Astrocyte of the cerebellum (primary cell): Measurements from ENCODE around the gene C12orf75.
"Not testable (repeated sequence)": the region's sequence is repeated elsewhere in the genome, so short reads cannot be mapped to it uniquely, and the experiment has no call there.

Experiments used
- DNase-seq: peaks from one replicate; pipeline ENCODE4 v3.0.0-alpha.2; 2011; ENCODE audit warnings: low read depth
- H3K4me3 ChIP-seq: 2 replicates; pipeline ENCODE4 v1.5.1; 2011; ENCODE audit warnings: mild to moderate bottlenecking, low read depth, low read length, moderate library complexity
- CTCF ChIP-seq: IDR thresholded peaks from 2 replicates; pipeline ENCODE4 v1.5.1; 2012; ENCODE audit warnings: low read length, low read depth, moderate library complexity, mild to moderate bottlenecking; ENCODE audit errors: missing control alignments
- in situ Hi-C: cut with HindIII; loops from 2 replicates; pipeline ENCODE4 v1.10.0; 2017; ENCODE audit warnings: low sequenced_read_pairs

C12orf75 gene

GRCh38 chr12:105296116-105297089, 34.1 kb upstream of the C12orf75 start:
- in situ Hi-C loops, result no loop called here
- TF ChIP-seq CTCF, result no peak
- no peak overlapping the region for H3K4me3 ChIP-seq
- no peak for DNase-seq

- H3K4me3 ChIP-seq, result no peak overlapping the region
- no peak for TF ChIP-seq CTCF
- in situ Hi-C loops, result no loop called here
- no peak for DNase-seq
Measured at GRCh38 chr12:105300883-105301282, 29.6 kb upstream of the C12orf75 start.

GRCh38 chr12:105301696-105302095, 28.8 kb upstream of the C12orf75 start:
- no peak for DNase-seq
- in situ Hi-C loops, result no loop called here
- no peak overlapping the region for H3K4me3 ChIP-seq
- TF ChIP-seq CTCF, result no peak

- in situ Hi-C loops, H3K4me3 ChIP-seq, DNase-seq: not testable (repeated sequence)
Measured at GRCh38 chr12:105302986-105303385, 27.5 kb upstream of the C12orf75 start.

GRCh38 chr12:105304626-105305025, 25.9 kb upstream of the C12orf75 start:
- DNase-seq, in situ Hi-C loops: not testable (repeated sequence)

GRCh38 chr12:105307601-105308314, 22.7 kb upstream of the C12orf75 start:
- in situ Hi-C loops, result not testable (repeated sequence)

More at GRCh38 chr12:105304626-105305025, 25.9 kb upstream of the C12orf75 start:
- not testable (repeated sequence) for H3K4me3 ChIP-seq

GRCh38 chr12:105308839-105309238, 21.7 kb upstream of the C12orf75 start:
- DNase-seq, in situ Hi-C loops, H3K4me3 ChIP-seq: not testable (repeated sequence)

More at GRCh38 chr12:105307601-105308314, 22.7 kb upstream of the C12orf75 start:
- H3K4me3 ChIP-seq, DNase-seq: not testable (repeated sequence)

GRCh38 chr12:105309384-105309783, 21.1 kb upstream of the C12orf75 start:
- H3K4me3 ChIP-seq, in situ Hi-C loops, DNase-seq: not testable (repeated sequence)

GRCh38 chr12:105310476-105311085, 19.9 kb upstream of the C12orf75 start:
- H3K4me3 ChIP-seq, DNase-seq, in situ Hi-C loops: not testable (repeated sequence)

- DNase-seq, H3K4me3 ChIP-seq, in situ Hi-C loops: not testable (repeated sequence)
Measured at GRCh38 chr12:105311936-105312335, 18.6 kb upstream of the C12orf75 start.

GRCh38 chr12:105313755-105314154, 16.7 kb upstream of the C12orf75 start:
- DNase-seq, H3K4me3 ChIP-seq, in situ Hi-C loops: not testable (repeated sequence)
